GM19328 (cell line): Measurements from ENCODE around the gene IDUA.
"Not testable (repeated sequence)": the region's sequence is repeated elsewhere in the genome, so short reads cannot be mapped to it uniquely, and the experiment has no call there.

Experiments
- ATAC-seq: cut with Tn5 transposase; IDR thresholded peaks from one replicate; pipeline ENCODE4 v1.9.1; 2021; ENCODE audit warnings: mild to moderate bottlenecking, moderate library complexity; ENCODE audit not compliant: unreplicated experiment

Gene IDUA

GRCh38 chr4:966266-967112 lies 20.4 kb upstream of the IDUA start:
- no peak for ATAC-seq

- ATAC-seq, result no peak
These were observed 19.4 kb upstream of the IDUA start for GRCh38 chr4:967113-968104.

- no peak for ATAC-seq
These were observed 18.6 kb upstream of the IDUA start for GRCh38 chr4:968221-968620.

GRCh38 chr4:968621-969394 lies 18.0 kb upstream of the IDUA start:
- ATAC-seq, result no peak

- ATAC-seq, result no peak
These were observed 16.6 kb upstream of the IDUA start for GRCh38 chr4:970046-970745.

- no peak for ATAC-seq
These were observed 15.9 kb upstream of the IDUA start for GRCh38 chr4:970854-971520.

GRCh38 chr4:971666-972500 lies 15.0 kb upstream of the IDUA start:
- no peak for ATAC-seq

- peak; percentile 27 for ATAC-seq
These were observed 14.0 kb upstream of the IDUA start for GRCh38 chr4:972651-973424.

GRCh38 chr4:973431-974397 lies 13.1 kb upstream of the IDUA start, which contains the start of gene DGKQ:
Gene DGKQ (minus strand): TSS chr4:973569. CDS start chr4:973482, 87 bp downstream.
- peak; percentile 82 for ATAC-seq

- ATAC-seq, result no peak
These were observed 12.2 kb upstream of the IDUA start for GRCh38 chr4:974668-975067.

GRCh38 chr4:976016-976415 lies 10.8 kb upstream of the IDUA start:
- ATAC-seq, result not testable (repeated sequence)

GRCh38 chr4:978957-979701 lies 7.7 kb upstream of the IDUA start:
- ATAC-seq, result no peak

- ATAC-seq, result no peak
These were observed 4.6 kb upstream of the IDUA start for GRCh38 chr4:982291-982690.

- no peak for ATAC-seq
These were observed 4.0 kb upstream of the IDUA start for GRCh38 chr4:982814-983213.

- no peak for ATAC-seq
These were observed 2.3 kb upstream of the IDUA start for GRCh38 chr4:984336-985054.
